IPS-20b (cell line): ENCODE measurements around the gene CHMP4A.

Experiments used
- H3K27ac ChIP-seq: one replicate; pipeline ENCODE4 v1.5.1; 2013; ENCODE audit warnings: low read length
- H3K27me3 ChIP-seq: 2 replicates; pipeline ENCODE4 v1.6.1; 2013; ENCODE audit warnings: mild to moderate bottlenecking, low read length, inconsistent platforms; ENCODE audit not compliant: insufficient read depth
- H3K36me3 ChIP-seq: 2 replicates; pipeline ENCODE4 v1.6.1; 2013; ENCODE audit warnings: low read depth, mild to moderate bottlenecking, inconsistent platforms, low read length, moderate library complexity; ENCODE audit not compliant: insufficient read depth
- H3K4me1 ChIP-seq: 2 replicates; pipeline ENCODE4 v1.6.1; 2013; ENCODE audit warnings: mild to moderate bottlenecking, control low read depth, inconsistent platforms, low read length, moderate library complexity; ENCODE audit not compliant: insufficient read depth
- H3K4me3 ChIP-seq: 2 replicates; pipeline ENCODE4 v1.5.1; 2013; ENCODE audit warnings: mild to moderate bottlenecking, low read length, inconsistent platforms
- H3K9ac ChIP-seq: 2 replicates; pipeline ENCODE4 v1.6.1; 2013; ENCODE audit warnings: low read depth, mild to moderate bottlenecking, inconsistent platforms, low read length, moderate library complexity
- H3K9me3 ChIP-seq: 2 replicates; pipeline ENCODE4 v1.6.1; 2013; ENCODE audit warnings: mild to moderate bottlenecking, low read depth, low read length, inconsistent platforms; ENCODE audit not compliant: insufficient read depth

CHMP4A gene

DNA sequence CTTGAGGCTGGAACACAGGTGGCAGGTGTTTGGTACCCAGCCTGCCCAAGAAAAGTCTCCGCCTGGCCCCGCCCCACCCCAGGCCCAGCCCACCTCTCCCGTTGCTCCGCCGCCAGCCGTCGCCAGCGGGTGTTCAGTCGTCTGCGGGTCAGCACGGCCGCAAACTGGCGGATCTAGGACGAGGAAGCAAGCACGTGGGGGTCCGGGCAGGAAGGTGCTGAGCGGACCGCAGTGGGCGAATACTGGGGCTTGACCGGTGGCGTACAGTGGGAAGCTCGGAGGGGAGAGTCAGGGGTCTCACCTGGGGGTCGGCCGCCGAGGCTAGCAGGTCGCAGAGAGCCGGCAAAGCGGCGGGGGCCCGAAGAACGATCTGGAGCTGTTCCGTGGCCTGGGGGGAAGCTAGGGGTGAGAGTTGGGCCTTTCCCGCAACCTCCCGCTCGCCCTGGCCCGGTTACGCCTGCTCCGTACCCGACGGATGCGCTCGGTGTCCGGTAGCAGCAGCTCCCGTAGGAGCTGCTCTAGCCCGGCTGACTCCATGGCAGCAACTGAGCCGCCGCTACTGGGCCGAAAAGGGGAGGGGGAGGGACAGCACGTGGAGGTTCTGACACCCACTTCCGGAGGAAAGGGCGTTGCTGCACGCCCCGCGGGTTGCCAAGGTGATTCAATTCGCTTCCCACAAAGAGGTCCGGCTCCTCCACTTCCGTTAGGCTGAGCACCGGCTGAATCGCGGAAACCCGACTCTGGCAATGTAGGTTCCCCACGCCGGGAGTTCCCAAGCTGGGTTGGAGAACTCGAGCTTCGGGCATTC, 24.8 kb downstream of the CHMP4A start, which contains the start of gene IPO4:
IPO4 (minus strand) TSS at position 566 of the 808 bp plus-strand sequence; CDS start at position 537, 29 bp downstream.
- H3K9me3 ChIP-seq: no peaks in the 10 kb centered on the region
- H3K36me3 ChIP-seq: peaks cover 74% of the 10 kb centered on the region
- peak within 1 kb of the TSS; percentile 94 for H3K4me3 ChIP-seq
- H3K27ac ChIP-seq: peak within 1 kb of the TSS; percentile 33
- H3K4me1 ChIP-seq: no peaks in the 10 kb centered on the region; the same call in 1 of the 2 replicates
- no peaks in the 10 kb centered on the region for H3K27me3 ChIP-seq
- peak within 1 kb of the TSS; percentile 89; the same call in 1 of the 2 replicates for H3K9ac ChIP-seq

DNA sequence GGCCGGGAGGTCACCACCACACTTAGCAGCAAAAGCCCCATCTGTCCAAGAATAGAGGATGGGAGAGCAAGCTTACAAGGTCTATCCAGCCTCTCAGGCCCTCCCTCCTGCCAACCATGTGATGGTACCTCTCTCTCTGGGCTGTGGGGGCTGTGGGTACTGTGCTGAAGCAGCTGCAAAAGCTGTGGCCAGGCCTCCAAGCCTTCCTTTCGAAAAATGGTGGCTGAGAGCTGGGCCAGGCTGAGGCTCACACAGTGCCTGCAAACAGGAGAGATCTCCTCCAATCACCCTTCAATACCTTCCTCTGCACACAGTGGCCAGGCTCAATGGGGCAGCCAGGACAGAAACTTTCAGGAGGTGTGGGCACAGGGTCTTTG, 25.8 kb downstream of the CHMP4A start:
- Histone ChIP-seq H3K36me3 (peaks cover 77% of the 10 kb centered on the region), H3K4me1 (no peaks in the 10 kb centered on the region; the same call in 1 of the 2 replicates), H3K27ac (no peak overlapping the region), H3K9ac (peak overlapping the region; percentile 89; the same call in 1 of the 2 replicates), H3K4me3 (peak overlapping the region; percentile 94), H3K27me3 (no peaks in the 10 kb centered on the region), H3K9me3 (no peaks in the 10 kb centered on the region)

DNA sequence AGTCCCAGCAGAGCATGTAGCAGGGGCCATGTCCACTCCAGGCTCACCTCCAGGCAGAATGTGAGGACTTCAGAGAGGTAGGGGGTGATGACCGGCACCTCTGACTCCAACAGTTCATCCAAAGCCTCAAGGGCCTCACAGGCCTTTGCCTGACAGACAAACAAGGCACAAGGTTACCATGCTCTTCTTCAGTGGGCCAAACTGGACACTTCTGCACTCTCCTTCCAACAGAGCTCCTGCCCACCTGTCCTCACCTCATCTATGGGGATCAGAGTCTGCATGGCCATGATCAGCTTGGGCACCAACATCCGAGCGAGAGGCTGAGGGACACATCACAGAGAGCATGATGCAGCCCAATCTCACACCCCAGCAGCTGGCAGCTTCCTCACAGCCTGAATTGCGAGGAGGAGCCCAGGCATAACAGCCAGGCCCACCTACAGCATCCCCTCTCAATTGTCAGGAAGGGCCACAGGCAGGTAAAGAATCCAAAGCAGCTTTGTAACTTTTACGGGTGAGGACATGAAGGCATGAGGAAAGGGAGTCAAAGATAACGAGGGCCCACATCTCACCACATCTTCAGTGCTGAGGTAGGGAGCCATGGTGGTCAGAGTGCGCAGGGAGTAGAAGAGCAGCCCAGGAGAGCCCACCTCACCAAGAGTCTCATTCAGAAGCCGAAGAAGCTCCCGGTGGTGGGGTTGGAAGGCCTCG, 26.3 kb downstream of the CHMP4A start:
- Histone ChIP-seq H3K36me3 (peaks cover 77% of the 10 kb centered on the region), H3K4me3 (no peak overlapping the region), H3K27me3 (no peaks in the 10 kb centered on the region), H3K4me1 (no peaks in the 10 kb centered on the region; the same call in 1 of the 2 replicates), H3K9ac (no peak overlapping the region), H3K9me3 (no peaks in the 10 kb centered on the region), H3K27ac (no peak overlapping the region)

DNA sequence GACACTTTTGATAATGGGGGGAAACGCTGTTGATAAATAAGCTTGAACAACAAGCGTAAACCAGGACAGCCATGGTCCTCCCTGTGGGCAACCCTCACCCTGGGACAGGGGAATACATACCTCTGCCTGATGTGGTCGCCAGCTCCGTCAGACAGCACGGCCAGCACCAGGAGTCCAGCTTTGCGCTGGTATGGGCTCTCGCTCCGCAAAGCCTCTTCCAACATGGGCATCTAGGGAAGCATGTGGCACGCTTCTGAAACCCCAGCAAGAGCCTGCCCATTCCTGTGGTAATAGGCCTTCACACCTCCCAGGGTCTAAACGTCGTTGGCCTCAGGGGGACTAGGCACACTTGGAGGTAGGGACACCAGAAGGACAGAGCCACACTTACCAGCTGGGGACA, 27.5 kb downstream of the CHMP4A start:
- H3K27ac ChIP-seq: no peak overlapping the region
- no peaks in the 10 kb centered on the region for H3K27me3 ChIP-seq
- no peaks in the 10 kb centered on the region for H3K9me3 ChIP-seq
- no peak overlapping the region for H3K4me3 ChIP-seq
- no peak overlapping the region for H3K9ac ChIP-seq
- H3K4me1 ChIP-seq: no peaks in the 10 kb centered on the region; the same call in 1 of the 2 replicates
- peaks cover 80% of the 10 kb centered on the region for H3K36me3 ChIP-seq

DNA sequence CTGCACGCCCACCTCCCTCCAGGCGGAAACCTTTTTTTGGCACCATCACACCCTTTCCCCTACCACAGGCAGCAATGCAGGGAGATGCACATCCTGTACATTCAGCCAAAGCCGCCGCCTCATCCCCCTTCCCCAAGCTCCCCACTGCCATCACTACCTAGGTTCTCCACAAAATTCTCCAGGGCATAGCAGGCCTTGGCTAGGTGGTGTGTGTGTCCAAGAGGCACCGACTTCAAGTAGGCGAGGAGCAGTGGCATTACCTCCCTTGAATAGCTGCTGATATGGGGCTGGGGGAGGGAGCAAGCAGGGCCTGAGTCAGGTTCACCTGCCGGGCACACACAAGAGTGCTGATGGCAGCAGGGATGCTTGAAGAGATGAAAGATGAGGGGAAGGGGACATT, 28.3 kb downstream of the CHMP4A start:
- Histone ChIP-seq H3K36me3 (peaks cover 82% of the 10 kb centered on the region), H3K27ac (no peak overlapping the region), H3K4me1 (no peaks in the 10 kb centered on the region; the same call in 1 of the 2 replicates), H3K4me3 (no peak overlapping the region), H3K27me3 (no peaks in the 10 kb centered on the region), H3K9me3 (no peaks in the 10 kb centered on the region), H3K9ac (no peak overlapping the region)

DNA sequence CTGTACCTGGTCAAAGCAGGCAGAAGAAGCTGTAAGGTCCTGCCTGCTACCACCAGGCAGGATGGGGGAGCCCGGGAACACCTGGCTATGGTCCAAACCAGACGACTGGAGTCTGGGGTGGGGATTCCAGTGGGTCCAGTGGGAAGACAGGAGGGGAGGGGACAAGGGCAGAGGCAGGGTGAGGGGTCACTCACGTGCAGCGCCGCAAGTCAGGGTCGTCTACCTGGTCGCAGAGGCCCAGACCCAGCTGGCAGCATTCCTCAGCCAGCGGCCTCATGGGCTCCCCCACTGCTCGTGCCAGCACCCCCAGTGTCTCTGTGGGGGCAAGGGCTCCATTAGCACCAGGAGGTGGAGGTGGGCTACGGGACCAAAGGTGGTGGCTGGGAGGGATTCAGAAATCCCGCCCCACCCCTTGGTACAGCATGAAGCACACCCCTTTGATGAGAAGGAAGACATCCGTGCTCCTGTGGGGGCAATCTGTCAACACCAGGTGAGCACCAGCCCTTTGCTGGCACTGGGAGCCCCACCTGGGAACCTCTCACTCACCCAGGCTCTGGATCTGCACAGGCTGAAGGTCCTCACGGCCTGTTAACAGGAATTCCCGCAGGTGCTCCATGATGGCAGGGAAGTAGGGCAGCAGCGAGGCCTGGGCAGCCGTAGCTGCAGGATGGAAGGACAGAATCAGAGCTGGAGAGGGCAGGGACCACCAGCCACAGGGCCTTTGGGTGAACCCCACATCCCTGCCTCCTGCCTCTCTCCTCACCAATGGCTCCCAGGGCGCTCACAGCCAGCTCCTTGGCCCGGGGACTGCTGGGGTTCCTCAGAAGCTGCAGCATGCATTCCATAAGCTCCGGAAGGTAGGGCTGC, 29.0 kb downstream of the CHMP4A start:
- Histone ChIP-seq H3K4me3 (no peak overlapping the region), H3K9ac (no peak overlapping the region), H3K27me3 (no peaks in the 10 kb centered on the region), H3K4me1 (no peaks in the 10 kb centered on the region; the same call in 1 of the 2 replicates), H3K36me3 (peaks cover 85% of the 10 kb centered on the region), H3K27ac (no peak overlapping the region), H3K9me3 (no peaks in the 10 kb centered on the region)

DNA sequence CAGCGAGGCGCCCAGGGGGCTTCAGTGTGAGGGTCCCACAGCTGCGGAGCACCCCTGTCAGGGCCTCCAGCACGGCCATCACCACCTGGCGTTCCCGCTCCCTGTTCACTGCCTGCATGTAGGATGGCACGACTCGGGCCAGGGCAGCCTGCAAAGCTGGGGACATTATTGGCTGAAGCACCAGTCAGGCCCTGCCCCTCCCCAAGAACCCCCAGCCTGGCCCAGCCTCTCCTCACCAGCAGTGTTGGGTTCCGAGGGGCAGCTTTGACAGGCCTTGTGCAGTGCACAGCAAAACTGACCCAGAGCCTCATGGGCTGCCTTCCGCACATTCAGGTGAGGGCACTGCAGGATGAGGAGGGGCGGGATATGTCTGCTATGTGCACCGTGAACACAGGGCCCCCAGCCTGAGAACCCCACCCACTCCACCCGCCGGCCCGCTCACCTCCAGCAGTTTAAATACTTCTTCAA, 30.2 kb downstream of the CHMP4A start:
- Histone ChIP-seq H3K27me3 (no peaks in the 10 kb centered on the region), H3K9ac (no peak overlapping the region), H3K36me3 (peaks cover 93% of the 10 kb centered on the region), H3K9me3 (no peaks in the 10 kb centered on the region), H3K4me3 (no peak overlapping the region), H3K27ac (no peak overlapping the region), H3K4me1 (no peaks in the 10 kb centered on the region)

DNA sequence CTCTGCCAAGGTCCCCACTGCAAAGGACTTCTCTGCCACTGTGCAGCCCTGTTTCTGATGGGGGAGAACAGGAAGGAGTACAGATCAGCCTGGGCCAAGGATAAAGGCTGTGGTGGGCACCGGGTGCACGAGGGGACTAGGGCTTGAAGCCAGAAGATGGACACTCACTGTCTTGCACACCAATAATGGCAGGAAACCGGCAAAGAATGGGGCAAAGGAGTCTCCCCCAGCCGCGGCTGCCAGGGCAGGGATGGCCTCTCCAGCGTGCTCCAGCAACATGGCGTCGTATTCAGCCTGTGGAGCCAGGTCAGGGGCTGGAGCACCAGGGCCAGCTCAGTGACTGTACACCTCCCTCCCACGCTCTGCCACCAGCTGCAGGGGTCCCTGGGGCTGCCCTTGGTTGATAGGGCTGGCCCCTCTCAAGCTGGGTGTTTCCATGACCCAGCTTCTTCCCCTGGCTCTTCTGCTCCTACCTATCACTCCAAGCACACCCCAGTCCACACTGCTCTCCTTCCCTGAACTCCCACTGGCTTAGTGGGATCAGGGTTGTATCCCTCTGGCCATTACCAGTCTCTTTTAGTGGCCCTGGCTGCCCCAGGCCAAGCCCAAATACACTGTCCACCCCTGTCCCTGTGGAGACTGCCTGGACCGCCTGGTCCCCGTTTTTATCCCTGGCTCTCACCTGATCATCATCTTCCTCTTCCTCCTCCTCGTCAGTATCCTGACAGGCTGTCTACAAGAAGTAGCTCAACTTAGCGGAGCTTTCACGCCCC, 31.0 kb downstream of the CHMP4A start:
- Histone ChIP-seq H3K4me1 (no peaks in the 10 kb centered on the region), H3K9ac (no peak overlapping the region), H3K27ac (no peak overlapping the region), H3K27me3 (no peaks in the 10 kb centered on the region), H3K36me3 (peaks cover 87% of the 10 kb centered on the region), H3K4me3 (no peak overlapping the region), H3K9me3 (no peaks in the 10 kb centered on the region)

DNA sequence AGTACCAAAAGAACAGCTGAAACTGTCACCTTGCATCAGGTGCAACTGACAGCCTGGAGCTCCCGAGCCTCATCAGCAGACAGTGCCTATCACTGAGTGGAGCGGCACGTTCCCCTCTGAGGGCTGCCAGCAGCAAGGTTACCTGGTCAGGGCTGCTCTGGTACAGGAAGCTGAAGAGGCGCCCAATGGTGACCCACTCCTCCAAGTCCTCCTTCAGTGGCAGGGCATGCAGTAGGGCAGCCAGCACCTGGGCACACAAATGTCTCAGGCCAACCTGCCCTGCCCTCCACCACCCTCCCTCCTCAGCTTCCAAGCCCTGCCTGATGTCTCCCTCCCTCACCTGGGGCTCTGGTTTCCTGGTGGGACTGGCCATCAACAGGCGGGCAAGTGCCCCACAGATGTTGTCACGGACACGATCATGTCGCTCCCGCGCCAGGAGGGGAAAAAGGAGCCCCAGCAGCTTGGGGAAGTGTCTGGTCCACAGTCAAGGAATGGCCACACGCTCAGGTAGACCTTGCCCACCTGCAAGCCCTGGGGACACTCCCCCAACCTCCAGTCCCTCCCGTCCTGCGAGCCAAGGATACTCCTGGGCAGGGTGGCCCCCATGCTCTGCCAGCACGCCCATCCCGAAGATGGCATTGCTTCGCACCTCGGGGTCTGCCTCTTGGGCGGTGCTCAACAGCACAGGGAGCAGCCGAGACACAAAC, 31.8 kb downstream of the CHMP4A start:
- no peak overlapping the region for H3K27ac ChIP-seq
- H3K9me3 ChIP-seq: no peaks in the 10 kb centered on the region
- H3K27me3 ChIP-seq: no peaks in the 10 kb centered on the region
- H3K4me3 ChIP-seq: no peak overlapping the region
- no peak overlapping the region for H3K9ac ChIP-seq
- peaks cover 79% of the 10 kb centered on the region for H3K36me3 ChIP-seq
- H3K4me1 ChIP-seq: no peaks in the 10 kb centered on the region

DNA sequence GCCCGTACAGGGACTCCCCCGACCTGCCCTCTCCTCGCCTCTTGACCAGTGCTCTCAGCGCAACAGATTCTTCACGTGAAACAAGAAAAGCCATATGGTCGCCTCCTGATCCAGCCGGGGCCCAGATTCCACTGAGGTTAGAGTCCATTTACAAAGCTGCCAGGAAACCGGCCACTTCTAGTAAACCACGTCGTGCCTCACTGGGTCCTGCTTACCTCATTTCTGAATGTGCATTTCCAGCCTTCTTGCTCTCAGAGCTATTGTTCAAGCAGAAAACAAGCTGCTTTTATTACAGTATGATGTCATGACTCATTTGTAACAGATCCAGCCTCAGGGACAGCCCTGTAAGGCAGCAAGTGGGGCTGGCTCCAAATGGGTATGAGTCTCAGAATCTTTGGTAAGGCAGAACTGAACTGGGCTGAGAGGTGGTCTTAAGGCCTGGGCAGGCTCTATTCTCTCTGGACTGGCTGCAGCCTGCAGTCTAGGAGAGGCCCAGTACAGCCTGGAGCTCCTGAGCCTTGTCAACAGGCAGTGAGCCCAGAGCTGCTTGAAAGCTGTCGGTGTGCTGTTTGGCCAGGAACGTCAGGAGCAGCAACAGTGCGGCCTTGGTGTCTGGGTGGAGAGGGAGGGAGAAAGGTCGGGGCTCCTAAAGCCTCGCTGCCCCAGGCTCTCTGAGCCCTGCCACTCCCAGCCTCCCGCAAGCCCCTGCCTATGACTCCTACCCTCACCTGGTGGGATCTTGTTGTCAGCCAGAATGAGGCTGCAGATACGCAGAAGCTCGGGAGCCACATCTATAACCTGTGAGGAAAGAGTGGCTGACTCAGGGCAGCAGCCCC, 33.1 kb downstream of the CHMP4A start:
- peaks cover 66% of the 10 kb centered on the region for H3K36me3 ChIP-seq
- no peaks in the 10 kb centered on the region for H3K27me3 ChIP-seq
- no peaks in the 10 kb centered on the region for H3K9me3 ChIP-seq
- H3K9ac ChIP-seq: no peak overlapping the region
- no peaks in the 10 kb centered on the region for H3K4me1 ChIP-seq
- no peak overlapping the region for H3K4me3 ChIP-seq
- no peak overlapping the region for H3K27ac ChIP-seq
